HG03469 (cell line): Measurements from ENCODE around the gene BCL6.

ENCODE experiments used
- ATAC-seq: cut with Tn5 transposase; IDR thresholded peaks from one replicate; pipeline ENCODE4 v1.9.1; 2021; ENCODE audit warnings: mild to moderate bottlenecking, moderate library complexity, moderate number of reproducible peaks; ENCODE audit not compliant: unreplicated experiment

Gene BCL6

DNA sequence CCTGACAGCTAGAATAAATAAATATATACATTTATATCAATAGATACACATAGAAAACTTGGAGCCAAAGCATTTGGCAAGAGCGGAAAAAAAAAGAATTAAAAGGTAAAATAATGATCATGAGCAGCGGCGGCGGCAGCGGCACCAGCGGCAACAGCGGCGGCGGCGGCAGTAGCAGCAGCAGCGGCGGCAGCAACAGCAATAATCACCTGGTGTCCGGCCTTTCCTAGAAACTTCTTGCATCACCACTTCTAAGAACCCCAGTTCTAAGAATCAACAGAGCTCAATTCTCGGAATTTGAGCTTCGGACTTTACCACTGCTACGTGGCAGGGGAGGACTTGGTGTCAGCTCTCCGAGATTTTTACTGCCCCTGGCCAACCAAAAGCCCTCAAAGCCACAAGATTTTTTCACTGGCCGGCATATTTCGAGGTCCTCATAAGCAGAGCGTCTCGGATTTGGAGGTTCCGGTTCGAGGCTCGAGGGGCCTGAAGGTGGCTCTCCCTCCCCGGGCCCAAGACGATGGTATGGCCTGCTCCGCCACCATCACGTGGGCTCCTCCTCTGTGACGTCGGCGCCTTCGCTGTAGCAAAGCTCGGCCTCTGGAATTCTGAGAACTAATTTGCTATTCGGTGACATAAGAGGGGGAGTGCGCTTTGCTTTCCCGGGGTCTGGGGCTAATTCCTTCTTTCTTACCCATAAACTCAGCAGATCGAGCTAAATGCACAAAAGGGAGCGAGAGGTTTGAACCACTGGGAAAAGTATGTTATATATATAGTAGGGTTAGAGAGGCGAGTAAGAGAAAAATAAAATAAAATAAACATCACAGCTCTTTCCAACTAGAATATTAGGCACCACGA is at the start of gene BCL6:
TSS of gene BCL6 (minus strand) at position 268 of the 858 bp plus-strand sequence. CDS start 11,775 bp downstream, outside the sequence.
- ATAC-seq = peak; percentile 47

DNA sequence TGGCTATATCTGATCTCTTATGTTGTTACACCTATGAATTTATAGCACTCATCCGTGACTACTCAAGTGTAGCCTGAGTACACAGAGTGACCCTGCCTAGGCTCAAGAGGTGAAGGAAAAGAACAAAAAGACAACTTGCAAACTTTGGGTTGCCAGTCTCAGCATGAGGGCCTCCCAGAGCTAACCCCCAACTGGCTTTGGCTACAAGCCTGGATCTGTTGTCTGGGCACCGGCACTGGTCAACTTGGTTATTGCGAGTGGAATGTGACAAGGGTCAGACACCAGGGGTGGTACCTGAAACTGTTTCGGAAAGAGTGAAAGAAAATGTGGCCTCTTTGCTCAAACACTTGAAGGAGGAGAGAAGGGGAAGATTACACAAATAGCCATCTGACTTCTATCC is 49.5 kb upstream of the BCL6 start:
- no peak for ATAC-seq

GRCh38 chr3:187793618-187794017 is 48.4 kb upstream of the BCL6 start:
- ATAC-seq = no peak

GRCh38 chr3:187792521-187792920 is 47.3 kb upstream of the BCL6 start:
- ATAC-seq = no peak

- no peak for ATAC-seq
These were observed 44.6 kb upstream of the BCL6 start for GRCh38 chr3:187789872-187790271.

DNA sequence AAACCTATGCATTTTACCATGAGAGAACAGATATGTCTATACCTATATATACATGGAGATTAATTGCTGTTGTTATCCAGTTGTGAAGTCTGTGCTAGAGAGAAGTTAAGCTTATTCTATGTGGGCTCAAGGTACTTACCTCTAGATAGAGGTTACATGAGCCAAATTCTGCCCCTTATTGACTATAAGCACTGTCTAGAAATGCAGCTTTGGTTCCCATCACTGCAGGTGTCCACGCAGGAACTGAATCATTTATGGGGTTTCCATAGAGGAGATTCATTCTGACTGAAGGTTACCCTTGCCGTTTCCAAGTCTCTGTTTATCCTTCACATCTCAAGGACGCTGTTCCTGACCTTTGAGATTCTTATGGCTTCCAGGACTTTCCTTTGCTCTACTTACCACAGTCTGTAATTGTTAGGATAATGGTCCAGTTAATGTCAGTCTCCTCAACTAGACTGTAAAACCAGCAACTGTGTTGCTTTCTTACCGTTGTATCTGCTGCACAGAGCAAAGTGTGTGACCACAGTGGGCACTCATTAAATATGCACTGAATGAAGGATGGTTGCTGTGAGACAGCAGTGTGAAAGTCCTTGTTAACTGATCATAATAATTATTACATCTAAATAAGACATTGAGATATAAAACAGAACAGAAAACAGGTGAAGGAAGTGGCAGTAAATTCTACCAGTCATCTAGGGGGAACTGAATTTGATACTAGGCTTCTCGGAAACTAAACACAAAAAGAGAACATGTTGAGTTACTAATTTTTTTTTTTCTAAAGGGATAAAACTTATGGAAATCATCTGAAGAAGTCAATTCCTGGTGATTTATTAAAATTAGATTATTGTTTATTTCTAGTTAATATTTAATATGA is 44.0 kb upstream of the BCL6 start:
- no peak for ATAC-seq

DNA sequence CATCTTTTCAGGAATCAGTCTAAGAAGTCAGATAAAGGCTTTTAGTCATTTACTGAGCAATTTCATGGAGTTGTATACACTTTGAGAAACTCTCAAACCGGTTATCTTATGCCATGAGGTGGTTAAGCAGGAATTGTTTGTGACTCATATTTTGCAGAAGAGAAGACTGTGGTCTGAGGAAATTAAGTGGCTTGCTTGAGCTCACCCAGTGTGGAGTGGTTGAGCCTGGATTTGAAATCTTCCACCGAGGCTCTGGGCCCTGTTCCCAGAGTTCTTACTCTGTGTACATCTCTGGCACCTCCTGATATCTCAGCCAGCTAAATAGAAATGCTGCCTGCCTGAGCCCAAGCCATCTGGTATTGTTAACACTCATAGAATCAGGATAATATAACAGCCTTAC is 37.8 kb upstream of the BCL6 start:
- no peak for ATAC-seq

GRCh38 chr3:187782006-187782405 is 36.7 kb upstream of the BCL6 start:
- ATAC-seq = no peak

GRCh38 chr3:187781001-187781400 is 35.7 kb upstream of the BCL6 start:
- ATAC-seq = no peak

GRCh38 chr3:187778726-187779125 is 33.5 kb upstream of the BCL6 start:
- ATAC-seq = no peak

DNA sequence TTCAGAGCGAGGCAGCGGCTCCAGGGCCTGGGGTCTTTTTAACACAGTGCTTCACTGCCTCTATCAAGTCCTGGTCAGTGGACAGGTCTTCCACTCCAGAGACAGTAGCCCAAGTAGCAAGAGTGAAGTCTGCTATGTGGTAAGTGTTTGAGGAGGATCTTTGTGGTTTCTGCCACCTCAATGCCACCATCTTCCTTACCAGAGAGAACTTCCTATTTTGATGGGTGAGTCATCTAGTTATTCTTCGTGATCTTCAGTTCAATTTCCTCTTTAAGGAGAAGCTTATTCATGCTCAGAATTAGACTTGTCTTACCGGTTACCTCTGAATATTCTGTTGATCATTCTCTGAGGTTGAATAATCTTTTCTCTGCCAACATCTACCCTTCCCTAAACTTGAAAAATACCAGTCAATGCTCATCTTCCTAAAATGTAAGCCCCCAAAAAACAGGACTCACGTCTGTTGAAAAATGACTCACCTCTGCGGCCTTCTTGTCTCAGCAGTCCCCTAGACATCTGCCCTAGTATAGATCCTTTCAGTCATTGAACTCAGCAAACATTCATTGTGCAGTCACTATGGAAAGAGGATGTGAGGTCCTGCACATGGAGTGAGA is 32.2 kb upstream of the BCL6 start:
- peak; percentile 39 for ATAC-seq

DNA sequence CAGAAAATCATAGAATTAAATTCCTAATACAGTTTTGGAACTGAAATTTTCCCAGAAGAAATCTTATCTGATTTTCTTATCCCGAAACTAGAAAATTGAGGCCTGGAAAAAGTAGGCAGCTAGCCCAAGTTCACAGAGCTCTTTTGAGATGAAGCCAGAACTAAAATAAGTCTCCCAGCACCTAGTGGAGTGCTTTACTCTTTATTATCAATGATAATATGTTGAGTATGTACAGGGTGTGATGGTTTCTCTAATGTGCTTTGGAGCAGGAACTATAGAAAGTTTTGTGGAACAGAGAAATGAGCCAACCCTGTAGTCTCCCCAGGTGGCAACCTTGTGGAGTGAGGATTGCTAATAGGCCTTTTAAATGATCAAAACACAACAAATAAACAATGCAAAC is 30.3 kb upstream of the BCL6 start:
- ATAC-seq = no peak

- no peak for ATAC-seq
These were observed 29.0 kb upstream of the BCL6 start for GRCh38 chr3:187774185-187774789.

GRCh38 chr3:187773233-187774184 is 28.2 kb upstream of the BCL6 start:
- peak; percentile 32 for ATAC-seq

- ATAC-seq = peak; percentile 43
These were observed 25.0 kb upstream of the BCL6 start for GRCh38 chr3:187770224-187770623.

DNA sequence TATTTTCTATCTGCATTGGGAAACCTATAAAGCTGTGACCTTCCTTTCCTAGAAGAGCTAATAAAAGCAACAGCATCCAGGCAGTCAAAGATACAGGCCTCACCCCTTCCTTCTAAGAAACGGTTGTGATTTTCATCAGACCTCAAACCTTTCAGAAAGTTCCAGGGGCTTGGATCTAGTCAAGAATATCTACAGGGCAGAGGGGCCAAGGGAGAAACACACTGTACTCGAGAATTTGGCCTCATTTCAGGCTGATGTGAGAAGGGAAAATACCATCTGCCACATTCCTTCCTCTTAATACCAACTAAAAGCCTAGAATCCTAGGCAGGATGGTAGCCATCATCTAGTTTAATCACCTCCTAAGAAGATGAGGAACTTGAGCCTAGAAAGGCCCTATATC is 24.5 kb upstream of the BCL6 start:
- ATAC-seq = no peak

DNA sequence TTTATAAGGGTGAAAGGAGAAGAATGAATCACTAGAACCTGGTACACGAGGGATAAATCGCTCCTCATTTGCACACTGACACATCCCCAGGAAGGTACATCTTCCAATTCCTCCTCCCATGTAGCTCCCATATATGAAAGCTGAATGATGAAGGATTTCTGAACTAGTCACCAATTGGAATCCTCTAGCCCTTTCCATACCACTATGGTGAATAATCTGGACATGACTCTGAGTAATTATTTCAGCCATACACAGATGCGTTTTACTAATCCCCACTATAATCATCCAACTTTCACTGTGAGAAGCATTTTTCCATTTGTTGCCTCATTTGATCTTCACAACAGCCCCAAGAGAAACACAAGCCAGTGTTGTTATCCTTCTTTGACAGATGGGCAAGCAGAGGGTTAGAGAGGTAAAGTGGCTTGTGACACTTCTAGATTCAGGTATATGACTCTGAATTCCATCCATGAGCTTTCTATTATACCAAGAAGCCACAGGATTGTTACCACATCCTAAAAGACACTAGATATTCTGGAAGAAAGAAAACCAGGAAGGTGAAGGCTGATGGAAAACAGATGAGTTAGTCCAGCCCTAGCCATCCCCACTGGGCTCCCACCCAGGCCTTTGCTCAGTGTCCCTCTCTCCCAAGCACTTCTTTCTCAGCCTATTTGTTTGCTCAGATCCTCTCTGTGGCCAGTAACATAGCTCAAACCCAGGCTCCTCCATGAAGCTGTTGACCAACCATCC is 22.2 kb upstream of the BCL6 start:
- ATAC-seq = no peak

DNA sequence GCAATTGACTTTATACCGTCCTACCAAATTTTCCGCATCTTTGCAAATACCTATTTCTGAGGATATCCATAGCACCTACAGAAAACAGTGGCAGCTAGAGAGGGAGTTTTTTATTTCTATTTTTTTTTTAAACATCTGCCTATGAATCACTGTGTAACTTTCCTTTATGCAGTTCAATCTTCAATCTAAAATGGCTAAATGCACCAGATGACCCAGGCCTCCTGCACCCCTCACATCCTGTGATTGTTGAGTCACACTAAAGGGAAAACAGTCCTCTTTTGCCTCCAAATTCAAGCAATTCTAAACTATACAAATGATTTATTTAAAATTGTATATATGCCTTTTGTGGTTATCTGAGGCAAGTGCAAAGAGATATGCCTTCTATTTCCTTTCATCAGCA is 20.1 kb upstream of the BCL6 start:
- no peak for ATAC-seq
